Kidney (tissue), 14 donors: ENCODE measurements around the gene DTNBP1. TPM values are rescaled to one million over a fixed set of nuclear protein-coding genes. Genes with fewer than 3 reads are reported as not detected.

ENCODE experiments used
- DNase-seq, 5 donors: peaks; one replicate each; pipeline ENCODE4 v3.0.0-alpha.2; 2013 to 2020
- FAIRE-seq: peaks from 2 replicates; lab custom pipeline; 2012; peaks lifted over from hg19 to GRCh38; lab: Jason Lieb, UNC
- H3K27ac ChIP-seq, 2 donors: one replicate each; pipeline ENCODE4 v1.7.0; 2013; ENCODE audit warnings: low read depth in 2 of 2, low read length in 2 of 2, inconsistent platforms in 1 of 2
- H3K27me3 ChIP-seq: one replicate; pipeline ENCODE4 v1.7.1; 2013; ENCODE audit warnings: low read length, inconsistent platforms; ENCODE audit not compliant: control insufficient read depth, insufficient read depth
- H3K36me3 ChIP-seq, 3 donors: one replicate each; pipeline versions ENCODE4 v1.7.0 to v1.7.1; 2013; ENCODE audit warnings: low read length in 3 of 3, control low read depth in 1 of 3, inconsistent platforms in 1 of 3; ENCODE audit not compliant: insufficient read depth in 3 of 3, control insufficient read depth in 2 of 3
- H3K4me1 ChIP-seq, 3 donors: one replicate each; pipeline versions ENCODE4 v1.7.0 to v1.7.1; 2013; ENCODE audit warnings: low read length in 3 of 3, inconsistent platforms in 1 of 3, low read depth in 1 of 3; ENCODE audit not compliant: control insufficient read depth in 2 of 3, insufficient read depth in 2 of 3
- H3K4me3 ChIP-seq, 3 donors: one replicate each; pipeline versions ENCODE4 v1.7.0 to v1.8.1; 2013; ENCODE audit warnings: low read length in 3 of 3, control low read depth in 1 of 3, inconsistent platforms in 1 of 3
- H3K9ac ChIP-seq, 3 donors: one replicate each; pipeline versions ENCODE4 v1.7.0 to v1.7.1; 2013; ENCODE audit warnings: low read length in 3 of 3, control low read depth in 1 of 3, inconsistent platforms in 1 of 3
- H3K9me3 ChIP-seq, 3 donors: one replicate each; pipeline versions ENCODE4 v1.7.0 to v1.7.1; 2013; ENCODE audit warnings: low read length in 3 of 3, control low read depth in 1 of 3, inconsistent platforms in 1 of 3; ENCODE audit not compliant: control insufficient read depth in 2 of 3, insufficient read depth in 1 of 3
- intact Hi-C: fragments of 100-400 bp; cut with DNase I; formaldehyde crosslinking; loops from one replicate; pipeline ENCODE4 v1.11.1; 2022
- polyA plus RNA-seq: library from polyadenylated mRNA; stranded (reverse); fragments of 350-450 nt; fragmentation: Illumina TruSeq; extraction: RNeasy Lipid Tissue Mini Kit (QIAGEN cat#74804); gene quantifications from one replicate; pipeline ENCODE4 v1.2.3, GENCODE V29; 2014; ENCODE audit warnings: low read depth, low replicate concordance; ENCODE audit not compliant: insufficient read depth
- total RNA-seq: library from RNA; stranded (reverse); fragmentation: NEBNext Ultra II Directional; extraction: Animal tissue kit (Norgen Biotek cat#: 25700); gene quantifications from one replicate; pipeline ENCODE4 v1.2.1, GENCODE V29; 2021
- TF ChIP-seq, protein P1 (sequence below): IDR thresholded peaks from 3 replicates; pipeline ENCODE4 v1.5.1; 2012; ENCODE audit warnings: mild to moderate bottlenecking, moderate library complexity, borderline replicate concordance; ENCODE audit not compliant: insufficient read depth; ENCODE audit errors: extremely low read depth
- donor health status: control.
- donor health status: control.
- donor health status: control.
- donor health status: control.
- donor health status: control.
- donor health status: DM: yes; HTN: yes; CAD: no.
- donor health status: Normal renal cell carcinoma (clear cell type).

DTNBP1 gene
- total and polyA plus RNA-seq, 2 donors from 2014 or later = 25.2 to 36.2 TPM

DNA sequence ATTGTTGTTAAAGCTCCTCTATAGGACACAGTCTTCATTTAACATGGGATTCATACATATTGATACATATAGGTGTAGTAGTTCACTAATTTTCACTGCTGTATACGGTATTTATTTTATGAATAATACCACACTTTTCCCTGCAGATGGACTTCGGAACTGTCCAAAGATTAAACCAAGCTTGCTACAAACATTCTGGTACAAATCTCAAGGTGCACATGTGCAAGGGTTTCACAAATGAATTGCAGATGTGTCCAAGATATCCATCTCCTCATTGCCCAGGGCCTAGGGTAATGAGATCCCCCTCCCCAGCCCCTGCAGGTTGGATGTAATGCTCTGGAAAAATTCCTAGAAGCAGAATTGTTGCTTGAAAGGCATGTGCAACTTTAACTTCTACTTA, 31.4 kb downstream of the DTNBP1 start:
- Histone ChIP-seq H3K9ac (no peak overlapping the region), H3K27ac (no peak overlapping the region), H3K4me1 (peaks cover 0 to 13% (median 2%) of the 10 kb centered on the region in 3 donors), H3K4me3 (no peak overlapping the region), H3K36me3 (no peaks in the 10 kb centered on the region), H3K27me3 (no peaks in the 10 kb centered on the region), H3K9me3 (no peaks in the 10 kb centered on the region)
- FAIRE-seq (no peak), DNase-seq (peak in 1 of 5 donors; percentile 29)
- TF ChIP-seq, protein P1, sequence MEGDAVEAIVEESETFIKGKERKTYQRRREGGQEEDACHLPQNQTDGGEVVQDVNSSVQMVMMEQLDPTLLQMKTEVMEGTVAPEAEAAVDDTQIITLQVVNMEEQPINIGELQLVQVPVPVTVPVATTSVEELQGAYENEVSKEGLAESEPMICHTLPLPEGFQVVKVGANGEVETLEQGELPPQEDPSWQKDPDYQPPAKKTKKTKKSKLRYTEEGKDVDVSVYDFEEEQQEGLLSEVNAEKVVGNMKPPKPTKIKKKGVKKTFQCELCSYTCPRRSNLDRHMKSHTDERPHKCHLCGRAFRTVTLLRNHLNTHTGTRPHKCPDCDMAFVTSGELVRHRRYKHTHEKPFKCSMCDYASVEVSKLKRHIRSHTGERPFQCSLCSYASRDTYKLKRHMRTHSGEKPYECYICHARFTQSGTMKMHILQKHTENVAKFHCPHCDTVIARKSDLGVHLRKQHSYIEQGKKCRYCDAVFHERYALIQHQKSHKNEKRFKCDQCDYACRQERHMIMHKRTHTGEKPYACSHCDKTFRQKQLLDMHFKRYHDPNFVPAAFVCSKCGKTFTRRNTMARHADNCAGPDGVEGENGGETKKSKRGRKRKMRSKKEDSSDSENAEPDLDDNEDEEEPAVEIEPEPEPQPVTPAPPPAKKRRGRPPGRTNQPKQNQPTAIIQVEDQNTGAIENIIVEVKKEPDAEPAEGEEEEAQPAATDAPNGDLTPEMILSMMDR = no peak
- intact Hi-C loops = no loop called here

DNA sequence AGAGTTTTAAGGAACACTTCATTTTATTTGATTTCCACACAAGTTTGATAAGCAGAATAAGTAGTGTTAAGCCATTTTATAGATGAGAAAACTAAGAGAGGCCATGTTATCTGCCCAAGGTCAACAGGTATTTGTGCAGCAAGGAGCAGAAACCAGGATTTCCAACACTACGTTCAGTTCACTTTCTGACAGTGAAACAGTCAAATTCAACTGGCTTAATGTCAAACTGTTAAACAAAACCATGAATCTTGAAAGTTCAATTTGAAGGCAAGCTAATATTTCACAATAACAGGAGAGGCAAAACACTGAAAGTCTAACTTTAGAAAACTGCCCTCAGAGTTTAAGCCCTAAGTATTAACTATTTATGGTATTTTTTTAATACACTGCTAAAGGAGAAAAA, 32.6 kb downstream of the DTNBP1 start:
- no peaks in the 10 kb centered on the region for H3K27me3 ChIP-seq
- H3K9me3 ChIP-seq = no peaks in the 10 kb centered on the region
- H3K27ac ChIP-seq = no peak overlapping the region
- H3K4me1 ChIP-seq = peaks cover 0 to 13% (median 2%) of the 10 kb centered on the region in 3 donors
- no peak overlapping the region for H3K4me3 ChIP-seq
- no peak for FAIRE-seq
- DNase-seq = no peak
- intact Hi-C loops = no loop called here
- no peaks in the 10 kb centered on the region for H3K36me3 ChIP-seq
- TF ChIP-seq, protein P1 = no peak
- no peak overlapping the region for H3K9ac ChIP-seq

DNA sequence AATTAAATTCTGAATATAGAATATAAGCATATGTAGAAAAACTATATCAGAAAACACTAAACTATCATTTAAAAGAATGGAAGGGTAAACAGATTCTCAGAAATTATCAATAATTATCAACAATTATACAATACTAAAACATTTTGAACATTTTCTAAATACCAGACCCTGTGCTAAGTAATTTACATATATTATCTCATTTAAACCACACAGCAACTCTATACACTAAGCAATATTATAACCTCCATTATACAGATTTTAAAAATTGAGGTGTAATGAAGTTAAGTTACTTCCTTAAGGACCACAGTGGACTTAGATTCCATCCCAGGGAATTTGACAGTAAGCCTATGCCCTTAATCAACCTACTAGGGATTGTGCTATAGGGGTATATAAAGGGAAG, 33.3 kb downstream of the DTNBP1 start:
- DNase-seq = no peak
- H3K9me3 ChIP-seq = no peaks in the 10 kb centered on the region
- H3K27ac ChIP-seq = no peak overlapping the region
- peaks cover 0 to 13% (median 2%) of the 10 kb centered on the region in 3 donors for H3K4me1 ChIP-seq
- H3K9ac ChIP-seq = no peak overlapping the region
- intact Hi-C loops = no loop called here
- TF ChIP-seq, protein P1 = no peak
- no peaks in the 10 kb centered on the region for H3K27me3 ChIP-seq
- H3K4me3 ChIP-seq = no peak overlapping the region
- FAIRE-seq = peak; percentile 87
- no peaks in the 10 kb centered on the region for H3K36me3 ChIP-seq

DNA sequence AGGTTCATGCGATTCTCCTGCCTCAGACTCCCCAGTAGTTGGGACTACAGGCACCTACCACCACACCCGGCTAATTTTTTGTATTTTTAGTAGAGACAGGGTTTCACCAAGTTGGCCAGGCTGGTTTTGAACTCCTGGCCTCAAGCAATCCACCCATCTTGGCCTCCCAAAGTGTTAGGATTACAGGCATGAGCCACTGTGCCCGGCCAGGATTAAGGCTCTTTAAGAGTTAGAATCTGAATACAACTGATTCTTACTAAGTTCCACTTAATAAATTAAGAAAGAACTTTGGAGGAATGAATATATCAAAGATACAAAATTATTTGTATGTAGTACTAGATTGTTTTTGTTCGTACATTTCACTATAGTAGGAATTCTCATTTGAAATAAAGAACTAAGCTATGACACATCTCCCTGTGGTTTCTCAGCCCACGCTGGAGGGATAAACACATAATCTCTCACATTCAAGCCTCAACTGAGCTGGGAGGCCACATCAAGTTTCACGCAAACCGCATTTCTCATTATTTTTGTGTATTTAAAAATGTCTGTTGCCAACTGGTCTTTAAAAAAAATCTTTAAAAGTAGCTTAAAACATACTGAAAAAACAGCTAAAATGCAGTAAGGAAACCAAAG, 34.2 kb downstream of the DTNBP1 start:
- no peaks in the 10 kb centered on the region for H3K36me3 ChIP-seq
- no peaks in the 10 kb centered on the region for H3K27me3 ChIP-seq
- FAIRE-seq (no peak), DNase-seq (no peak)
- no peak overlapping the region for H3K4me3 ChIP-seq
- intact Hi-C loops = no loop called here
- TF ChIP-seq, protein P1 = no peak
- no peak overlapping the region for H3K27ac ChIP-seq
- H3K9me3 ChIP-seq = no peaks in the 10 kb centered on the region
- no peak overlapping the region for H3K9ac ChIP-seq
- H3K4me1 ChIP-seq = peaks cover 0 to 13% (median 2%) of the 10 kb centered on the region in 3 donors
